SU-DHL-6 (cell line): Measurements from ENCODE around the gene PDE4D.

Experiments
- H2AFZ ChIP-seq: fragments of 200-600 bp; sonication (generic); 2 replicates; pipeline ENCODE4 v1.6.1; 2014; ENCODE audit warnings: low read depth, mild to moderate bottlenecking, moderate library complexity, mixed read lengths, antibody characterized with exemption, low read length; ENCODE audit not compliant: severe bottlenecking
- H3F3A ChIP-seq: fragments of 200-600 bp; shearing (Covaris generic); 2 replicates; pipeline ENCODE4 v1.6.0; 2016; ENCODE audit warnings: antibody characterized with exemption, mild to moderate bottlenecking; ENCODE audit not compliant: insufficient read depth
- H3K27ac ChIP-seq: fragments of 200-600 bp; sonication (generic); 2 replicates; pipeline ENCODE4 v1.5.1; 2016; ENCODE audit warnings: low read depth, mild to moderate bottlenecking, low read length, moderate library complexity, mixed read lengths
- H3K27me3 ChIP-seq: fragments of 200-600 bp; sonication (generic), shearing (Covaris generic); 2 replicates; pipeline ENCODE4 v1.6.0; 2014; ENCODE audit warnings: mild to moderate bottlenecking, low read length
- H3K36me3 ChIP-seq: fragments of 200-600 bp; sonication (generic); 2 replicates; pipeline ENCODE4 v1.6.1; 2014; ENCODE audit warnings: mild to moderate bottlenecking, low read length, mixed read lengths
- H3K4me2 ChIP-seq: fragments of 300-600, 200-600 bp; shearing (Covaris generic), sonication (generic); 2 replicates; pipeline ENCODE4 v1.6.0; 2014; ENCODE audit warnings: low read length, low read depth, mild to moderate bottlenecking; ENCODE audit not compliant: poor library complexity, severe bottlenecking
- H3K4me3 ChIP-seq: fragments of 200-600 bp; sonication (generic); 2 replicates; pipeline ENCODE4 v1.5.1; 2014; ENCODE audit warnings: antibody characterized with exemption, low read length, mild to moderate bottlenecking, mixed read lengths; ENCODE audit not compliant: insufficient read depth, poor library complexity, severe bottlenecking
- H3K79me2 ChIP-seq: fragments of 200-600 bp; sonication (generic); 2 replicates; pipeline ENCODE4 v1.6.1; 2014; ENCODE audit warnings: mild to moderate bottlenecking, low read length, moderate library complexity; ENCODE audit not compliant: insufficient read depth
- H3K9ac ChIP-seq: fragments of 200-600 bp; sonication (generic); 2 replicates; pipeline ENCODE4 v1.7.0; 2014; ENCODE audit warnings: mild to moderate bottlenecking, low read length
- H3K9me2 ChIP-seq: fragments of 200-600 bp; sonication (generic); replicated peaks from 2 replicates; pipeline ENCODE4 v1.6.1; 2014; ENCODE audit warnings: low read length; ENCODE audit not compliant: insufficient read depth
- H3K9me3 ChIP-seq: fragments of 200-600 bp; sonication (generic); 2 replicates; pipeline ENCODE4 v1.6.1; 2014; ENCODE audit warnings: low read length, mixed read lengths; ENCODE audit not compliant: insufficient read depth
- H4K20me1 ChIP-seq: fragments of 200-600 bp; sonication (generic); 2 replicates; pipeline ENCODE4 v1.6.1; 2014; ENCODE audit warnings: low read depth, mild to moderate bottlenecking, antibody characterized with exemption, low read length, moderate library complexity, mixed read lengths
- CTCF ChIP-seq: fragments of 200-600 bp; sonication (generic); IDR thresholded peaks from one replicate; pipeline ENCODE4 v1.5.1; 2017; ENCODE audit warnings: antibody characterized with exemption, mild to moderate bottlenecking, low read length, moderate library complexity; ENCODE audit not compliant: insufficient read depth, poor library complexity, severe bottlenecking
- EZH2phosphoT487 ChIP-seq: fragments of 200-600 bp; sonication (generic), shearing (Covaris generic); conservative IDR thresholded peaks from 2 replicates; pipeline ENCODE4 v1.6.1; 2018; ENCODE audit warnings: mild to moderate bottlenecking, antibody characterized with exemption, low read length, moderate library complexity, mixed read lengths

Gene PDE4D

GRCh38 chr5:59583810-59584562 is 309.5 kb downstream of the PDE4D start:
- Histone ChIP-seq H2AFZ (no peak overlapping the region), H3K79me2 (no peaks in the 10 kb centered on the region), H3K9me3 (no peaks in the 10 kb centered on the region), H3K4me2 (no peak overlapping the region), H3K9ac (no peak overlapping the region), H3F3A (no peaks in the 10 kb centered on the region), H4K20me1 (no peaks in the 10 kb centered on the region), H3K27ac (no peak overlapping the region), H3K27me3 (no peaks in the 10 kb centered on the region), H3K4me3 (no peak overlapping the region), H3K9me2 (no peaks in the 10 kb centered on the region), H3K36me3 (no peaks in the 10 kb centered on the region)
- TF ChIP-seq EZH2phosphoT487 = no peak
- TF ChIP-seq CTCF = no peak

GRCh38 chr5:59583151-59583809 is 310.2 kb downstream of the PDE4D start:
- H3K9ac ChIP-seq = no peak overlapping the region
- no peaks in the 10 kb centered on the region for H4K20me1 ChIP-seq
- no peaks in the 10 kb centered on the region for H3K9me2 ChIP-seq
- H3K9me3 ChIP-seq = no peaks in the 10 kb centered on the region
- no peak overlapping the region for H3K27ac ChIP-seq
- no peaks in the 10 kb centered on the region for H3K27me3 ChIP-seq
- no peaks in the 10 kb centered on the region for H3K36me3 ChIP-seq
- TF ChIP-seq EZH2phosphoT487 (no peak), CTCF (no peak)
- H3K79me2 ChIP-seq = no peaks in the 10 kb centered on the region
- no peaks in the 10 kb centered on the region for H3F3A ChIP-seq
- H2AFZ ChIP-seq = no peak overlapping the region
- no peak overlapping the region for H3K4me2 ChIP-seq
- H3K4me3 ChIP-seq = no peak overlapping the region

GRCh38 chr5:59582746-59583145 is 310.8 kb downstream of the PDE4D start:
- Histone ChIP-seq H4K20me1 (no peaks in the 10 kb centered on the region), H3K4me3 (no peak overlapping the region), H3K9ac (no peak overlapping the region), H3K79me2 (no peaks in the 10 kb centered on the region), H3K9me2 (no peaks in the 10 kb centered on the region), H3K9me3 (no peaks in the 10 kb centered on the region), H3K36me3 (no peaks in the 10 kb centered on the region), H3F3A (no peaks in the 10 kb centered on the region), H2AFZ (no peak overlapping the region), H3K27ac (no peak overlapping the region), H3K27me3 (no peaks in the 10 kb centered on the region), H3K4me2 (no peak overlapping the region)
- TF ChIP-seq CTCF (no peak), EZH2phosphoT487 (no peak)
